Measurements from ENCODE around the gene DUSP2.
A peak's percentile ranks its signal among the peaks of the same experiment; 100 is the strongest.
"Not testable (repeated sequence)": the region's sequence is repeated elsewhere in the genome, so short reads cannot be mapped to it uniquely, and the experiment has no call there.

The DUSP2 gene

GRCh38 chr2:96146153-96146880, 1.1 kb upstream of the DUSP2 start:
- DNase-seq: no peak

DNA sequence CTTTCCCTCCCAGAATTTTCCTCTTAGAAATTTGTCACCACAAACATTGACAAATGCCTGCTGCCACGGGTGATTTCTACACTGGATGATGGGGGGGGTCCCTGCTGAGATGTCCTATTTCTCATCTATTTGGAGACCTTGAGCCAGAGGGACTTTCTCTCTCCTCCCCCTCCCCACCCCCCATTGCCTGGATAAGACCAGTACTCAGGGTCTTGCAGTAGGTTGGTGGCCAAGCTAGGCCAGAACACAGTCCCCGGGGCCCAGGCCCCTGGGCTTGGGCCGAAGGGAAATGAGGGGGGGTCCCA, 560 bp upstream of the DUSP2 start:
- no peak for DNase-seq

GRCh38 chr2:96144481-96145035, 682 bp downstream of the DUSP2 start:
- no peak for DNase-seq

GRCh38 chr2:96143848-96144480, 1.3 kb downstream of the DUSP2 start:
- peak; percentile 22 to 71 for DNase-seq

DNA sequence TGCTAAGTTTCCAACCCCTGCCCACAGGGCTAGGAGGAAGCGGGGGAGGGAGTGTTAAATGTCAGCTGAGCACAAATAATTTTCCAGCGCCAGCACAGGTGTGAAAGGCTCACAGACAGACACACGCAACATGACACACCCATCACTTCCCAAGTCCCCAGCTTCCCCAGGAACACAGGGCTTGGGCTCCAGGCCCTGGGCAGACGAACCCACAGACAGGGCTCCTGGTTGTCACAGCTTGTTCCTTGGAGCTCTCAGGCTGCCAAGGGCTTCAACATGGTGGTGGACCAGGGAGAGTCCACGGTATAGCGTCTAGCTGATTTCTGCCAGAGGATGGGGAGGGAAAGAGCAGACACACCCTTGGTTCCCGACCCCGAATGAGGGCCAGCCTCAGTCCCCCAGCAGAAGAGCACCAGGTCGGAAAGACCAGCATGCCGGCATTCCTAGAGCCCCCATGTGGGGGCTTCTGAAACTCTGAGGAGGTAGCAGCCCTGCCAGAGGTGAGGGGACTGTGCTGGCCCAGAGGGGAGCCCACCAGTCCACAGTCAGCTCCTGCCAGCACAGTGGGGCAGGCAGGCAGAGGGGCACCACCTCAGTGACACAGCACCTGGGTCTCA, 1.9 kb downstream of the DUSP2 start:
- no peak for DNase-seq

DNA sequence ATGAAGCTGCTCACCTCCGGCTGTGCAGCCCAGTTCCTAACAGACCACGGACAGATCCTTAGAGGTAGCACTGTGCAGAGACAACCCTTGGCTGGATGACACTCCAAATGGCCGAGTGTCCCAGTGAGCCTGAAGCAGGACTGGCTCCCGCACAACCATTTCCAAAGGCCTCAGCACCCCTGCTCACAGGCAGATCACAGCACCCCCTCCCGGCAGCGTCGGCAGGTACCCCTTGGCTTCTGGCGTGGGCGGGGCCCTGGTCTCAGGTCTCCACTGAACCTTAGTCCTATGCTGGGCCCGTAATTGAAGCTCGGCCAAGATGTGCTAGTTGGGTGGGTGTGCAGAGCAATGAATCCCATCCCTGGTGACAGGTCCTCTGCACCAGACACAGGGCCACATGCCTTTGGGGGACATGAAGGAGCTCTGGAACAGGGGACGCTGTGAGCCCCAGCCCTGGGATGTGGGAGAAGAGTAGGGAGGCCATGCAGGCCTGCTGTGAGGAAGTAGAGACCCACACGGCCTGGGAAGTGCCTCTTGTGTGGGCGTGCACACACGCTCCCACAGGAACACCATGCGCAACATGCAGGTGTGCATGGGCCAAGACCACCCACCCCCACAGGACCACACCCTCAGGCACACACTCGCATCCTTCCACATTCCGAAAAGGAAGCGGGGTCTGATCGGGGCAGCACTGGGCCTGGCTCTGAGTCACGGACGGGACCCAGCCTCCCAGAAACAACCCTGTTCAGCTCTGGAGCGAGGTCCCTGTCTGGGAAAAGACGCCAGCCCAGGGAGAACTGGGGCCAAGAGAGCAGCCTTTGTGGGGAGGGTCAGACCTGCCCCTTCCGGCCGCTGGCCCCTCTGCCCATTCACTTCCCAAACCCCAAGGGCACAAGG, 2.8 kb downstream of the DUSP2 start:
- no peak for DNase-seq

DNA sequence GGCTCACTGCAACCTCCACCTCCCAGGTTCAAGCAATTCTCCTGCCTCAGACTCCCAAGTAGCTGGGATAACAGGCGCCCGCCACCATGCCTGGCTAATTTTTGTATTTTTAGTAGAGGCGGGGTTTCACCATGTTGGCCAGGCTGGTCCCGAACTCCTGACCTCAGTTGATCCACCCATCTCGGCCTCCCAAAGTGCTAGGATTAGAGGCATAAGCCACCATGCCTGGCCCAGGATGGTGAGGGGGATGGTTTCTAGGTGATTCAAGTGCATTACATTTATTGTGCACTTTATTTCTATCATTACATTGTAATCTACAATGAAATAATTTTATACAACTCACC, 3.6 kb downstream of the DUSP2 start:
- not testable (repeated sequence) for DNase-seq

DNA sequence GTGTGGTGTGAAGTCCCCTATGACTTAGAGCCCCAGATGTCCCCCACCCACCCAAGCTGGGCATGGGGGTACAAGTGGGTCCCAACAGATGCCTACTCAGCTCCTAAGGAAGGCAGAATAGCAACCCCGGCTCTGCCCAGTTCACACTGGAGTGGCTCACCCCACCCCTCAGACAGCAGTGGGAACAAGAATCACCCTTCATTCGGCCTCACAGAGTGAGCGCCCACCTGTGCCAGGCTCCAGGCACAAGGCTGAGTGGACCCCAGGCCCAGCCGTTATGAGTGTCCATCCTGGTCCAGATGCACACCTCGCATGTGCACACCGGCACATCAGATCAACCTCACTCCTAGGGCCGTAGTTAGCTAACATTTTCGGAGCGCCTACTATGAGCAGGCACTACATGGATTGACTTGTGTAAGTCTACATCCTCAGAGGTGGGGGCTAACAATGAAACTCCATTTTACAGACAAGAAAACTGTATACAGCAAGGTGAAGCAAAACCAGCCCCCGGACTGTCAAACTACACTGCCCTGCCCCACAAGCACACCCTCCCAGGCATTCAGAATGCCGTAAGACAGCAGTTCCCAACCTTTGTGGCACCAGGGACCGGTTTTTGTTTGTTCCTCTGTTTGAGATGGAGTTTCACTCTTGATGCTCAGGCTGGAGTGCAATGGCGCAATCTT, 4.2 kb downstream of the DUSP2 start:
- no peak for DNase-seq

DNA sequence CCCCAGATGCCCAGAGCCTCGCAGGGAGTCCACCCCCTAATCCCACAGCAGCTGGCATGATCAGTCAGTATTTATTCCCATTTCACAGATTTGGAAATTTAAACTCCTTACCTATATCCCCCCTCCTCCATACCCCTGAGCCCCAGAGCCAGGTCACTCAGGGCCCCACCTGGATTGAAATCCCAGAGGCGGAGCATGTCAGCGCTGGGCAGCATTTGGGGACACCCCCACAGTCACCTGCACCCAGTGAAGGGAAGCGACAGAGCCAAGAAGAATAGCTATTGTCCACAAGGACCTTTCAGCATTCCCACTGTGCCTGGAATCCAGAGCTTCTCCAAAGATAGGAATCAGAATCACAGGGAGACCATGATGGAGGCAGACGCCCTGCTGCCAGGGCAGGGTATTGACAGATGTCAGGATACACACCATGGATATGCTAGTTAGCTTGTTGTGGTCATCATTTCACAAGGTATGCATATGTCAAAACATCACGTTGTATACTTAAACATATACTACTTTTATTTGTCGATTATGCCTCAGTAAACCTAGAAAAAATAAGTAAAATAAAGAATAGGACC, 6.0 kb downstream of the DUSP2 start:
- no peak for DNase-seq

DNA sequence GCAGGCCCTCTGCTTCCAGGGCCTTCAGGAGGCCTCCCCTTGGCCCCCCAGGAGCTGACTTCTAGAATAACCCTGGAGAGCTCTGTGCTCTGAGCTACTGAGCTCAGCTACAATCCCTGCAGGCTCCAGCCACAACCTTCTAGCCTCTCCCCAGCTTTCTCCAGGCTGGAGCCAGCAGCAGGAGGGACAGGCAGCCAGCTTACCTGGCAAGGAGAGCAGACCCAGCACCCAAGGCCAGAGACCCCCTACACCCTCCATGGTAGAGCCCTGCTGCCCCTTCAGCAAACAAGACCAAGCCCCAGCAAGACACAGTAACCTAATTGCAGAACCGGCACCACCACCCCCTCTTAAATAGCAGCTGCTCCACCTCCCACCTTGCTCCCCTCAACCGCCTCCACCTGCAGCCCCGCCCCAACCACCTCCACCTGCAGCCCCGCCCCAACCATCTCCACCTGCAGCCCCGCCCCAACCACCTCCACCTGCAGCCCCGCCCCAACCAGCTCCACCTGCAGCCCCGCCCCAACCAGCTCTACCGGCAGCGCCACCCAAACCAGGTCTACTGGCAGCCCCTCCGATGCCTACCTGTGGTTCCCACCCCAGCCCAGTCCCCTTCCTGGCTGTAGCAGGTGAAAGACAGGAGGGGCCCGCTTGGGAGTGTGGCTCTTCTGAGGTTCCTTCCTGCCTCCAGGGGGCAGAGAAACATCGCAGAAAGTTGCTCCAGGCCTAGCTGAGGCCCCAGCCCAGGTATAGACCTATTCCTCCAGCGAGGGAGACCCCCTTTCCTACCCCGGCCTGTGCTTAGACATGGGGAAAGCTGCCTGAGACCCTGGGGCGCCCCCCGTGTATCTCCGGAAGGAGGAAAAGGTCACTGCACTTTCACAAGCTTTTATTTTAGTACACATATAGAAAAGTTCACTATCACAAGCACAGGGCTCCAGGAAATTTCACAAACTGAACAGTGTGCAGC, 6.8 kb downstream of the DUSP2 start, which contains the start of gene ASTL:
TSS of gene ASTL (minus strand) at position 324 of the 967 bp plus-strand sequence. CDS start at position 258, 66 bp downstream.
- peak in 1 of 2 experiments; percentile 45 for DNase-seq

- no peak for DNase-seq
Measured at GRCh38 chr2:96137321-96138178, 7.7 kb downstream of the DUSP2 start.

DNA sequence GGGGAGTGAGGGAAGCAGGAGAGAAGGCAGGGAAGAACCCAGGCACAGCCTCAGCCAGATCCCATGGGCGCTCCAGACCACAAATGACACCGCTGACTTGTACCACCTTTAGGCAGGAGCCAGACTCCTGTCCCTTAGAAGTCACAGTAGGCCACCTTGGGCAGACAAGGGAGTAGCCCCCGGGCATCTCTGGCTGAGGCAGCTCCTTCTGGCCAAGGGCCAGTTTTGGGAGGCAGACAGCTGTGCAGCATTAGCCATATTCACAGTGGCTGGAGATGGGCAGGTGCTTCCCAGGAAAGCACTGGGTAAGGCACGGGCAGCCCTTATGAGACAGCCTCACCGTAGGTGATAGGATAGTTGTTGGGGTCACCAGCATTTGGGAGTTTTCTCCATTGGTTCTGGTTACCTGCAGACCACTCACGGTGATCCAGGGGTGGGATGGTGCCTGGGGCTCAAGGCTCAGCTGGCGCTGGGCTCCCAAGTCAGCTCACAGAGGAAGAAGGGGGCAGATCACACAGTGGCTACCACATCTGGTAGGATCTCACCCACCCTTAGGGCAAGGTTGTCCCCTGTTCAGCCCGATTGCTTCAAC, 9.0 kb downstream of the DUSP2 start:
- DNase-seq: peak; percentile 19 to 23

GRCh38 chr2:96135621-96136020, 9.6 kb downstream of the DUSP2 start:
- no peak for DNase-seq

GRCh38 chr2:96135171-96135570, 10.1 kb downstream of the DUSP2 start:
- DNase-seq: no peak

GRCh38 chr2:96134421-96134820, 10.8 kb downstream of the DUSP2 start:
- no peak for DNase-seq

- no peak for DNase-seq
Measured at GRCh38 chr2:96131813-96132745, 13.2 kb downstream of the DUSP2 start.

DNA sequence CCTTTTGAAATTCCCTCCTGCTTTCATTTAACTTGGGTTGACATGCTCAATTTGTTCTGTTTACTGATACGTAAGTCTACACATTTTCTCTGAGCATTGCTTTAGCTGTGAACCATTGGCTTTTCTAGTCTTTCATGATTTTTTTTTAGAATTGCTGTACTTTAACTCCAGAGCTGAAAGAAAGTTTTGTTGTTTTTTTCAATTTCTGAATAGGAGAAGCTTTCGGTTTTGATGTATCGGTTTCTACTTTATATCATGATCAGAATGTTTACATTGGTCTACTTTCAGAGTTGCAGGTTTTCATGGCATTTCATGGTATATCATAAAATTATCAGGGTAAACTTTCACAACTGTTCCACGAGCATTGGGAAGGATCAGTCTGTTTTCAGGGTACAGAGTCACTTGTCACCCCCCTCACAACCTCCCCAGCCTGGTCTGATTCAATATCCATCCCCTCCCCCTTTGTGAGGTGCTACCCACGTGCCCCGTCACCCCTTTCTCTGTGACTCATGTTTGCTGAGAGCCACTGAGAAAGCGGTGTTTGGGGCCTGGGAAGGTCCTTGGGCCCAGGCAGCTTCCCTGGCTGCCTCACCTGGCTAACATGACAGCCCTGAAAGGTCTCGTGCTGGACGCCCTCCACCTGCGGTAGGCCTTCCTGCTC, 14.0 kb downstream of the DUSP2 start:
- DNase-seq: no peak

- no peak for DNase-seq
Measured at GRCh38 chr2:96130483-96130882, 14.8 kb downstream of the DUSP2 start.
